Fibroblast of upper back skin (primary cell): ENCODE data around the gene CMSS1.
A peak's percentile ranks its signal among the peaks of the same experiment; 100 is the strongest.

Source experiments
- DNase-seq: peaks from one replicate; pipeline ENCODE4 v3.0.0-alpha.2; 2013

Gene CMSS1

GRCh38 chr3:99817437-99818240 lies at the start of gene CMSS1:
Gene CMSS1, plus strand, starts transcription at chr3:99817862.
- peak; percentile 89 for DNase-seq

GRCh38 chr3:99768126-99768525 lies 49.5 kb upstream of the CMSS1 start:
- DNase-seq, result no peak

DNA sequence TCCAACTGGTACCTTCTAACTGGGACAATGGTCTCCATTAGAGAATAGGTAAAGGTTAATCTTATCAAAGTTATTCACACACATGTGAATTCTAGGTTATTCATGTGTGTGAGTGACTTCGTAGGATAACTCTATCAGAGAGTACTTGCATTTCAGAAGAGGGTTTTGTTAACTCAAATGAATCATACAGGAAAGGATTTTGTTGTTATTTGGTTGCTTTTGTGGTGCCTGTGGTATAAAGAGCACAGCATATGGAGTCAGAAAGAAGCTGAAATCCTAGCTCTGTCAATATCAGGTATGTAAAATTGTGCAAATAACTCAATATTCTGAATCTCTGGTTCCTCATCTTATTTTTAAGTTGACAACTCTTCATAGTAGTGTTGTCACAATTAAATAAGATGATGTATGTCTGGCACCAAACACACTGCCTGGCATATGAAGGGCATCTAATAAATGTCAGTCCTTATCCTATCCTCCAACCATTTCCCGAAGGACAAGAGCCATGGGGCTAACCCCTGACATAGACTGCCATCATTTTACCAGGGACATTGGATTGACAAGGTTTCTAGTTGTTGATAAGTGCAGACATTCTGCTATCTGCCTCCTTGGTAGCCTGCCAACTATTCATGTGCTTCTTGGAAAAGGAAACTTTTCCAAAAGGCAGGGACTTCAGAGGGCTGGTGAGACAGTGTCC lies 48.7 kb upstream of the CMSS1 start:
- no peak for DNase-seq

DNA sequence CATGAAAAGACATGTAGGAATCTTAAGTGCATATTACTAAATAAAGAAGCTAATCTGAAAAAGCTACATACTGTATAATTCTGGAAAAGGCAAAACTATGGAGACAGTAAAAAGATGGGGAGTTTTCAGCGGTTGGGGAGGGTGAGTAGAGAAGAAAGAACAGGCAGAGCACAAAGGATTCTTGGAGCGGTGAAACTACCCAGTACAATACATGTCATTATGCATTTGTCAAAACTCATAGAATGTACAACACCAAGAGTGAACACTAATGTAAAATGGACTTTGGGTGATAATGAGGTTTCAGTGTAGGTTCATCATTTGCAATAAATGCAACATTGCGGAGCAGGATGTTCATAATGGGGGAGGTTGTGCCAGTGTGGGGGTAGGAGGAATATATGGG lies 45.5 kb upstream of the CMSS1 start:
- DNase-seq, result no peak

DNA sequence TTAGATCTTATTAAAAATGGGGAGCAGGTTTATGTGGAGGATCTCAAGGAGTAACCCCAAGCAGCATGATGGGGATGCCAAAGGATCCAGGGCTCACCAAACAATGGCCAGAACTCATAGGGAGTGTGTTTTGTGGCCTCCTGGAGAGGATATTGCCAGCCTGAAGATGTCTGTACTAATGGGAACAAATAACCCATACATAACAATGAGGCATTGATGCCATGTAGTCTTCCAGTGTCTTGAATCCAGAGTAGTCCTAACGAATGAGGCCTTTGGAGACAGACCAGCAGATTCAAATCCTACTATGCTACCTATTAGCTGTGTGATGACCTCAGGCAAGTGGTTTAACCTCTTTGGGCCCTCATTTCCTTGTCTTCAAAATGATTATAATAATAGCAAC lies 45.0 kb upstream of the CMSS1 start:
- DNase-seq, result no peak

DNA sequence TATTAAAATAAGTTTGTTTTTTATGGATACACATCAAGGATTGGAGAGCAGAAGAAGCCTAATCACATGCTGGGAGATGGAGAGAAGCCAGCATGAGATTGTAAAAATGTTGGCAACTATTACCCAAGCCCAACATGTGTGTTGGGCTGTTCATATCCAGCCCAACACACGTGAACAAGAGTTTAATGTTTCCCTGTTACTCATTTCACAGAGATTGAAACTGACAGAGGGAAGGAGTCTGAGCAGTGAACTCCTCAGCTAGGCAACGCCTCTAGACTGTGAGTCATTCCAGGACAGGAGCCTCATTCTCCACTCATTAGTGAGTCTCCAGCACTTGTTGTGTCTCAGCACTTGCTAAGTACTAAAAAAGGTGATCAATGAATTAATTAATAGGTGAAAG lies 43.2 kb upstream of the CMSS1 start:
- DNase-seq, result peak; percentile 95

GRCh38 chr3:99776516-99777209 lies 41.0 kb upstream of the CMSS1 start:
- DNase-seq, result peak; percentile 40

GRCh38 chr3:99777210-99777549 lies 40.5 kb upstream of the CMSS1 start:
- peak; percentile 46 for DNase-seq

GRCh38 chr3:99777708-99778107 lies 40.0 kb upstream of the CMSS1 start:
- DNase-seq, result no peak

DNA sequence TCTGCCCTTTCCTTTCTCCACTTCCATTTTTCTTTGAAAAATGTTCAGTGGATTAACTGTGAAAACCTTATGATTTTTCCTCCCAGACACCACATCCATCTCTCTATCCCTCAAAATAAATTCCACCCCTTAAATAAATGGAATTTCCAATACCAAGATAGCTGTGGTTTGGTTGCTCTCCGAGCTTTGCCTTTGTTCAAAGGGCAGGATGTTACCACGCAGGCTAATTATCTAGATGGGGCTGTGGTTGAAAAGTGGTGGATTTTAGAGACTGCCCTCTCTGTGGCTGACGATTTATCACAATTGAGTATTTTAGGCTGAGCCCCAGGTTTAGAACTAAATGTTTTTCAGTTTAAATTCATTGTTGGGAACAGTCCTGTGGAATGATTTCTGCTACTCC lies 36.9 kb upstream of the CMSS1 start:
- DNase-seq, result peak; percentile 91

- peak; percentile 79 for DNase-seq
These were observed 35.9 kb upstream of the CMSS1 start for GRCh38 chr3:99781761-99782160.

DNA sequence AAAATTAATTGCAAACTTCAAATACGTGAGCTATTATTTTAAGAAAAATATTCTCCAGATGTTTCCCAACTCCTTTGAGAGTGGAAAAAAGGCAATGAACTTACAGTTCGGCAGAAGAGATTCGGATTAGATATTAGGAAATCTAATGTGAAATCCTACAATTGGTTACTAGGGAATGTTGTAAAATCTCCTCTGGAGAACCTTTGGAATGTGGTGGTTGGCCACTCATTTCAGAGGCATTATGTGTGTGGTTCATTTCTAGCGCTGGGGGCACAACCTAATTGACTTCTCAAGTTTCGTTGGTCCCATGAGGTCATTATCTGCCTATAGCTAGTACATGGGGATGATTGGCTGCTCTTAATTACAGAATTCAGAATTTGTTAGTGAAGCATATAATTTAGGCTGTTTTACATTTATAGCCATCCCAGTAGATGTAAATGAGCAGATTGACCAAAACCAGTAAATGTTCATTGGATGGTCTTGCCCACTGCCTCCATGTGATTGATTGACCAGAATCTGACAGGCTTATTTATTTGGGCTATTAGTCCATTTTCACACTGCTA lies 34.6 kb upstream of the CMSS1 start:
- peak; percentile 98 for DNase-seq

- DNase-seq, result peak; percentile 74
These were observed 28.5 kb upstream of the CMSS1 start for GRCh38 chr3:99789011-99789721.

- no peak for DNase-seq
These were observed 23.2 kb upstream of the CMSS1 start for GRCh38 chr3:99794485-99794884.

GRCh38 chr3:99795573-99795972 lies 22.1 kb upstream of the CMSS1 start:
- no peak for DNase-seq

DNA sequence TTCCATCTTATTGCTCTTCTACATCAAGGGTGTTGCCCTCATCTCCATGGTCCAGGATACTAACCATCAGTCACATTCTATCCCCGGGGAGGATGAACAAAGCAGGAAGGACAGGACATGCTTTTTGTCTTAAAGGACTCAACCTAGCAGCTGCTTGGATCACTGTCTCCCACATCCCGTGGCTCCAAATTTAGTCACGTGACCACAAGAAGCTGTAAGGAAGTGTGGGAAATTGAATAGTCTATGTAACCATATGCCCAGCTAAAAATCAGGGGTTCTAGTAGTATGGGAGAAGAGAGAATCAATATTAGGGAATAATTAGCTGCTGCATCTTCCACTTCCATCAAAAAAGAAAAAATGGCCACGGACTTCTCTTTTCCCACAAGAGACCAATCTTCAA lies 18.2 kb upstream of the CMSS1 start:
- DNase-seq, result no peak

DNA sequence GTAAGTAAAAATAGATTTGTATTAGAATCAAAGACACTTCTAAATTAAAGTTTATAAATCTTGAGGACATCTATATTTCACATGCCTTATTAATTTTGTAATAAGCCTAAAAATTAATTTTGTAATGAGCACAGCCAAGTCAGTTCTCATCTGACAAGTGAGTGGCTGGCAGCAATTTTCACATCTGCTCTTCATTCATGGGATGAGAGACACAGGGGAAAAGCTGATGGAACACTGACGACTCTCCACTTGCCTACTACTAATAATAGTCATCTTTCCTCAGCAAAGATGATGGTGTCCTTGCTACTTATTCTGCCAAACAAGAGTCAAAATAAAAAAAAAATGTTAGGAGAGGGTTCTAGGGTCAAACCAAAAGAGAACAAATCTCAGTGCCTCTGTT lies 14.4 kb upstream of the CMSS1 start:
- no peak for DNase-seq

GRCh38 chr3:99805160-99805559 lies 12.5 kb upstream of the CMSS1 start:
- no peak for DNase-seq

GRCh38 chr3:99808163-99808794 lies 9.4 kb upstream of the CMSS1 start:
- peak; percentile 80 for DNase-seq

GRCh38 chr3:99809565-99809964 lies 8.1 kb upstream of the CMSS1 start:
- no peak for DNase-seq

DNA sequence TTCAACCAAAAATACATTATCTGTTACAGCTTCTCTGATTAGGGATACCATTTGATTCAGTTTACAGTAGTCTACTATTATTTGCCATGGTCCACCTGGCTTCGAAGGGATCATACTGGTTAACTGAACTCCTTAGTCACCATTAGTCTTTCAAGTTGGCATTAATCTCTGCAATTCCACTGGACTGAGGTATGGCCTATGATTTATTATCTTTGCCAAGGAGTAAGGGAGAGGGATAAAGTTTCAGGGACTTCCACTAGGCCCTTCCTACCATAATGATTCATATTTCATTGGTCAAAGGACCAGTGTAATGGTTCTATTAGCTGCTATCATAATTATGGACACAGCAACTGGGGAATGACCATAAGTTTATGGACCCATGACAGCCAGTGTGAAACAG lies 7.3 kb upstream of the CMSS1 start:
- no peak for DNase-seq

DNA sequence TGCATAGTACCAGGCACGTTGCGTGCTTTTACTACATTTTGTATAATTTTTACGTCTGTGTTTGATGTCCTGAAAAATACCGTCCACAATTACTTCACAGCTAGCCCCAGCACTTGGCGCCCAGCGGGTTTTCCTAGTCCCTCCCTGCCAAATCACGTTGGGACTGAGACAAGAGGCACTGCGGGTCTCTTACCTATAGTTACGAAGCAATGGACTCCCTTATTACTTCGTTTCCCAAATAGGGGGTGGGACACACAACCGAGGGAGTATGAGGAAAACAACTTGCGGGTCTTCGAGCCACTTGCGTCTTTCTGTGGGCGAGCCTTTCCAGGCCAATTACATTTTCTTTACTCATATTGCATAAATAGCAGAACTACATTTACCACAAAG lies 620 bp upstream of the CMSS1 start:
- no peak for DNase-seq

DNA sequence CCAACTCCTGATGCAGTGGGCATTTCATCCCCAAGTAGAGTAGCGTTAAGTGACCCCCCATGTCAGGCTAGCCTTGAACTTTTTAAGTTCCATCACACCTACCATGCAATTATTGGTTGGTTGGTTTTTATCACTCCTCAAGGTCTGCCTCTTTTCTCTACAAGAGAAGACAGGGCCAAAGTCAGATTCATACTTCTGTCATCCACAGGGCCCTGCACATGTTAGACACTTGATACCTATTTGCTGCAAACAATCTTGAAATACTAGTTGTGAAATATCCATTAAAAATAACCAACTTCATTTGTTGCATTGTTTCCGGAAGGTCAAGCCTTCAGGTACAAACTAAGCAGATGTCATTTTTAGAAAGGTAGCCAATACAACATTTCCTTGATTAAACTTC lies 1.2 kb downstream of the CMSS1 start:
- DNase-seq, result no peak
